ENCODE results near the gene GUCY1B1.
"Not testable (repeated sequence)": the region's sequence is repeated elsewhere in the genome, so short reads cannot be mapped to it uniquely, and the experiment has no call there.

GUCY1B1 gene

GRCh38 chr4:155762334-155762733 lies 3.5 kb downstream of the GUCY1B1 start:
- DNase-seq, result no peak

DNA sequence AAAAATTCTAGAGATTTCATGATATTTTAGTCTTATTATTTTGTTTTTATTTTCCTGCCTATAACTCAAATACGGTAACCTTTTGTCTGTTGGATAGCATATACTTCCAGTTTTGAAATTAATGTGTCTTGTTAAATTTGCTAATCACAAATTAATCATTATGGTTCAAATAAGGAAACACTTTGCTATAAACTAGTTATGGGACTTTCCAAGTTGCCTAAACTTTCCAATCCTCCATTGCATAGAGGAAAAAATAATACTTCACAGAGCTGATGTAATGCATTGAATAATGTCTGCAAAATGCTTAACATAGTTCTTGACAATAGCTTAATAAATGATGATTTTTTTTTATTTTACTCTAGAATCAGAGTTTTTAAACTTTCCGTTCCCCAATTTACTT lies 4.7 kb downstream of the GUCY1B1 start:
- DNase-seq, result no peak

DNA sequence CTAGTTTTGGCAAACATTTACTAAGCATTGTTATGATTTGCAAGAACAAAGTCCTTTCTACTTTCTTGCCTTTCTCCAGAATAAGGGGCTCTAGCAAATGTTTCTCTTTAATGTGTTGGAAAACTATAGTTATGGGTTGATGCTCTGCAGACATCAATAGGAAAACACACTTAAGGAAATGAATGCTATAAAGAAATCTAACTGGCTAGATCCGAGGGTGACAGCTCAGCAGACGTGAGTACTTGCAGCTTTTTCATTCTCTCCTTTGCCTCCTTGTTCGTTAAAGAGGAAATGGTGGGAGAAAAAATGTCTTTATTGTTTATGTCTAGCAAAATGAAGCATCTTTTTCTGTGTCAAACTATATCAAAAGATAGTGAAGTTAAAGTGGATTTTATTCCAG lies 6.3 kb downstream of the GUCY1B1 start:
- no peak for DNase-seq

DNA sequence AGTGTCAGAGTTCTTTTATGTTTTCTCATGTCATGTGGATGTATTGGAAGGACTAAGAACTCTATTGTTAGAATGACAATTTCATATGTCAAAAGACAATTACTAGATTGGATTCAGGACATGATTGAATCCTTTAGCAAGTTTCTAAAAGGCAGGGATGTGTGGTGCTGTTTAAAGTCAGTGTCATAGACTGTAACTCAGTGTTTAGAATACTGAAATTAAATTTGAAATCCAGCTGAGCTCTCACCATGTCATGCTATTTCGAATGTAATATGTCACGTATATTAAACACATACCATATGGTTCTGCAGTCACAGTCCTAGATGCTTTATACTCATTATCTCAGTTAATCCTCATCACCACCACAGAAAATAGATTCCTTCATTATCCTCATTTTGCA lies 7.8 kb downstream of the GUCY1B1 start:
- DNase-seq, result no peak

GRCh38 chr4:155768370-155768769 lies 9.5 kb downstream of the GUCY1B1 start:
- no peak for DNase-seq

GRCh38 chr4:155769090-155769489 lies 10.3 kb downstream of the GUCY1B1 start:
- DNase-seq, result no peak

DNA sequence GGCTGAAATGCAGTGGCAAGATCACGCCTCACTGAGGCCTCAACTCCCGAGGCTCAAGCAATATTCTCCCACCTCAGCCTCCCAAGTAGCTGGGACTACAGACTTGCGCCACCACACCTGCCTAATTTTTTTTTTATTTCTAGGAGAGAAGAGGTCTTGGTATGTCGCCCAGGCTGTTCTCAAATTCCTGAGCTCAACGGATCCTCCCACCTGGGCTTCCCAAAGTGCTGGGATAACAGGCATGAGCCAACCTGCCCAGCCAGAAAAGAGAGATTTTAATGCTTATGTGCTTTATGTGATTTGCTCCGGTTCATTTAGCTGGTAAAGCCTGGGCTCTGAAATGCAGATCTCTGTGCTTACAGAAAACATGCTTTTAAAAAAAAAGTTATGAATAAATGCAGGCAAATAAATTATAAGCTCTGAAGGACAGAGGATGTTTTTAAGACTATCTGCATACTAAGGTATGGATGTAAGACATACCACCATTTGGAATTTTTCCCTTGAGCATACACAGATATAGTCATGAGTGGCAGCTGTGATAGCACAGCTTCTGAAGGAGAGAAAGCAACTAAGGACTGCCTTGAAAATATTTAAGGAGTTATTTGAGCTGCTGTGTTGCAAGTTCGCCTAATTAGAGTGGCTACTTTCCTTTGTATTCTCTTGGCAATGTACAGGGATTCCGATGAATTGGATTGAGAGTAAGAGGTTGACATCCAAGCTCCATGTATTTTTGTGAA lies 13.8 kb downstream of the GUCY1B1 start:
- DNase-seq, result no peak

DNA sequence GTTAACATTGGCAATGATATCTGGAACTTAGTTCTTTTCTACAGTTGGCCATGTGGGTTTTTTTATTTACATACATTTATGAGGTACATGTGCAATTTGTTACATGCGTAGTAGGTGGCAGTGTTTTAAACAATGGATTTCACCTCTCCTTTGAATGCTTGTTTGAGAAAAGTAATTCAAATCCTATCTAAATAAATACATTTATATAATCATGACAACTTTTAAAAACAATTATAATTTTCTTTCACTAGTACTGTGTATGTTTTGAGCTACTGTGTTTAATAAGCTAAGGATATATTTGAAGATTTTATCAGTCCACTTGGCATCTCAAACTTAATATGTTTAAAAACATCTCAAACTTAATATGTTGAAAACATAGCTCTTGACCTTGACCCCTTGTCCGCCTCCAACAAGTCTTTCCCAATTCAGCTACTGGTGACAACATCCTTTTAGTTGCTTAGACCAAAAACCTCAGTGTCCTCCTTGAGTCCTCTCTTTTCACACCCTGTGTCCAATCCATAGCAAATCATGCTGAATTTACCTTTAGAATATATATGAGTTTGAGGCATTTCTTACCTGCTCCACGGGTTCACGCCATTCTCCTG lies 14.5 kb downstream of the GUCY1B1 start:
- no peak for DNase-seq

GRCh38 chr4:155774033-155774432 lies 15.2 kb downstream of the GUCY1B1 start:
- DNase-seq, result no peak

- no peak for DNase-seq
These were observed 19.3 kb downstream of the GUCY1B1 start for GRCh38 chr4:155777971-155778735.

DNA sequence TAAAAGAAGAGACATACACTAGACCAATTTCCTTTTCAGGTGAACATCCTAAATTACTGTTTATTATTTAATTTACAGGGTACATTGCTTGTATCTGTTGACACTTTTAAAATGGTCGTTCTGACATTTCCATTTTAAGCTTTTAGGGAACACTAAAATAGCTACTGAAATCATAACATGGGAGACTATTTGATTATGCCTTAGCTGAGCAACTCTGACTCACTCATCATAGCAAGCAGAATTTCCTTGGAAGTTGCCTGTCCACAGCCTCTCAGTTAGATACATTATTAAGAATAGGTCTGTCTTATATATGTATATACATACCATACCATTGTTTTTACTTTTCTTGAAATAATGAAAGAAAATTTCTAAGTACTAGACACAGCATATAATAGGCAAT lies 22.0 kb downstream of the GUCY1B1 start:
- no peak for DNase-seq

DNA sequence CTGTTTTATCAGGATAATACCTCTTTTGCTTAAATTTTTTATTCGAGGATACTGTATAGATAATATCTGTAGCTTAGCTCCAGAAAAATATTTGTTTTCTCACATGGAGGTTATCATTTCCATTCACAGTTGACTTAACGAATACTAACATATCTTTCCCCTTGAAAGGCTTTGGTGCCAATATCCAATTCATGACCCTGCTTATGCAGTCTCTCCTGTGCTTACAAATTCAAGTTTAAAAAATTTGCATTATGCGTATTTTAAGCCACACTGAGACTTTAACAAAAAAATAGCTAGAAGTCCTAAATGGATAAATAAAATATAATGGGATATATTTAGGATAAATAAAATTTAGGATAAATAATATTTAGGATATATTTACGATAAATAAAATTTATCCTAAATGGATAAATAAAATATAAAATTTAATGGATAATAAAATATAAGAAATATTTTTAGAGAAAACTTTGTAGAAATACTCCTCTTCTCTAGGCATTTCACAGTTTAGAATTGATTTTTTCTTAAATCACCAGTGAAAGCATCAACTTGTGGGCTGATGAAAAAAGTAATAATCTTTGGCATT lies 22.5 kb downstream of the GUCY1B1 start:
- no peak for DNase-seq

- no peak for DNase-seq
These were observed 25.8 kb downstream of the GUCY1B1 start for GRCh38 chr4:155784637-155785036.

DNA sequence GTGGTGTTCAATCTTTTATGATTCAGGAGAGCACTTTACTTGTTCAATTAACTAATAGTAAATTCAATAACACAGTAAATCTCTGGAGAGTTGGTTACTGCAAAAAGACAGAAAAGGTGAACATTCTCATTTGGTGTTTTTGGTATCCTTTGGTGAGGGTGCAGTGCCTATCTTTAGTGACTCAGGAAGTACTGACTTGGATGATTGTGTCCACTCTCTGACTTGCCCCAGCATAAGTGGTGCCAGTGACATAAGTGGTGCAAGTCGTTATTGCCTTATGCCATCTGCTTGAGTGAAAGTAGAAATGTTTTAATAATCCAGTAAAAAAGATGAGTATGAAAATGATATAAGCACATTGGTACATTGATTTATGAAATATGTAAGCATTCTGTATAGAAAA lies 27.0 kb downstream of the GUCY1B1 start:
- no peak for DNase-seq

- no peak for DNase-seq
These were observed 28.4 kb downstream of the GUCY1B1 start for GRCh38 chr4:155787113-155787710.

GRCh38 chr4:155789391-155789790 lies 30.6 kb downstream of the GUCY1B1 start:
- no peak for DNase-seq

DNA sequence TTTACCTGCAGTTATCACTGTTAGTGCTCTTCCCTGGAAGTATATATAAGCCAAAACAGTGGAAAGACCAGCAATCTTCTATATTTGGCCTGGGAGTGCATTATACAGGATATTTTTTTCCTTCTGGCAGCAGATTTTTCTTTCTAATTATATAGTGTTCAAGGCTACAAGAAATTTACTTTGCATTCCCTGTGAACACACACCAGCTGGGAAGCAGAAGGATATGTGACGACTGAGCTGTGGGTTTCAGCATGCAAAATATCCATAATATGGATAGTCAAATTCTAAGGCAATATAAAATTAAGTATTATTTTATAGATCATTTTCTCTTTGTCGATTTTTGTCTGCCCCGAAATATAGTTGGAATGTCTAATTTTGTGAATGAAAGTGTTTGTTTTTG lies 31.2 kb downstream of the GUCY1B1 start:
- no peak for DNase-seq

DNA sequence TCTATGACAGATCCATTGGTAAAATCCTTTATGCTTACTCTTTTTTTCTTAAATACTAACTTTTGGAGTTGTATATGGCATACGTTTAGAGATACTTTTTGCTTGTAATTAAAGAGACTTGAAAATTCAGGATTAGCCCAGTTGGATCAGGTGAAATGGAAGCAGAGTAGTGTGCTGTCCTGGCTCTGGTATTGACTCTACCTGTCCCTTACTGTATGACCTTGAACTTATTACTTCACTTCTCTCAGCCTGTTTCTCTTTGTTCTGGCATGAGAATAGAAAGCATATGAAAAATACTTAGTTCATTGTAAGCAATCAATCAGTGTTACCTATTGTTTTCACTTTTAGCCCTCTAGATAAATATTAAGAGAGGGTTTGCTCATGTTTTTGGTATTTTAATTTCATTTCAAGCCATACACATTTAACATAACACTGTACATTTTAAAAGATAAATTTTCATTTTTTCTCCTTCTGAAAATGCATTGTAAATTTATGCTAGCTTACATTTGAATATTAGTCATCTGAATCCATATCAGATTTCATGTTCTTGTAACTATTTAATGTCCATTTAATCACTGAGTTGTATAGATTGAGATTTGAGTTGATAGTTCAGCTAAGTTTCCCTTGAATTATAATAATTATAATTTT lies 35.9 kb downstream of the GUCY1B1 start:
- DNase-seq, result no peak

- DNase-seq, result no peak
These were observed 37.2 kb downstream of the GUCY1B1 start for GRCh38 chr4:155795991-155796390.

DNA sequence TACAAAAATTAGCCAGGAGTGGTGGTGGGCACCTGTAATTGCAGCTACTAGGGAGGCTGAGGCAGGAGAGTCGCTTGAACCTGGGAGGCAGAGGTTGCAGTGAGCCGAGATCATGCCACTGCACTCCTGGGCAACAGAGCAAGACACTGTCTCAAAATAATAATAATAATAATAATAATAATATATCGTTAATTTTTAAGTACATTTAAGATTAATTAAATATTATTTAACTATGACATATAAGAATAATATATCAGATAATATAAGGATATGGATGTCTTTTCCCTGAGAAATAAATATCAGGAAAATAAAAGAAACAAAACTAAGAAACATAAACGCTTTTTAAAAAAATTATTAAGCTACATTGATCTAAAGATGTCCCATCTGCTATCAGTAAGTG lies 38.8 kb downstream of the GUCY1B1 start:
- not testable (repeated sequence) for DNase-seq

- DNase-seq, result no peak
These were observed 40.4 kb downstream of the GUCY1B1 start for GRCh38 chr4:155799116-155799793.

DNA sequence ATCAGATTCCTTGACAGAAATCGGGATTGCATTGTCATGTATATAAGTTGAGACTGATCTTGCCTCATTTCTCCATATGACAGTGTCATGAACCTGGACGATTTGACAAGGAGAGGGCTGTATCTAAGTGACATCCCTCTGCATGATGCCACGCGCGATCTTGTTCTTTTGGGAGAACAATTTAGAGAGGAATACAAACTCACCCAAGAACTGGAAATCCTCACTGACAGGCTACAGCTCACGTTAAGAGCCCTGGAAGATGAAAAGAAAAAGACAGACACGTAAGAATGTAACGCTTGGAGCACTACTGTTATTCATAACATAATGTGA lies 40.9 kb downstream of the GUCY1B1 start:
- no peak for DNase-seq
